GM23338 (cell line): ENCODE measurements around the gene ATXN2. TPM values are rescaled to one million over a fixed set of nuclear protein-coding genes. Genes with fewer than 3 reads are reported as not detected.

Source experiments
- ATAC-seq: fragments of 200-7000 bp; cut with Tn5 transposase; 3 replicates; pipeline ENCODE4 v1.9.1; 2020
- DNase-seq: peaks from one replicate; pipeline ENCODE4 v3.0.0-alpha.2; 2015; ENCODE audit warnings: low spot score
- H2AFZ ChIP-seq: fragments of 200-600 bp; sonication (generic); 2 replicates; pipeline ENCODE4 v1.8.0; 2016; ENCODE audit warnings: antibody characterized with exemption, mild to moderate bottlenecking, moderate library complexity
- H3F3A ChIP-seq: fragments of 200-600 bp; sonication (generic); replicated peaks from 2 replicates; pipeline ENCODE4 v1.8.0; 2017; ENCODE audit warnings: antibody characterized with exemption, mixed run types, low read depth
- H3K27ac ChIP-seq: fragments of 200-600 bp; sonication (generic); 2 replicates; pipeline ENCODE4 v1.6.1; 2016; ENCODE audit warnings: low read depth
- H3K27me3 ChIP-seq: fragments of 200-600 bp; sonication (generic); 2 replicates; pipeline ENCODE4 v1.8.0; 2016; ENCODE audit warnings: mild to moderate bottlenecking, mixed run types, moderate library complexity; ENCODE audit not compliant: insufficient read depth
- H3K36me3 ChIP-seq: fragments of 200-600 bp; sonication (generic); 2 replicates; pipeline ENCODE4 v1.8.0; 2016; ENCODE audit warnings: mild to moderate bottlenecking; ENCODE audit not compliant: insufficient read depth
- H3K4me1 ChIP-seq: fragments of 200-600 bp; sonication (generic); 2 replicates; pipeline ENCODE4 v1.8.0; 2016; ENCODE audit warnings: mild to moderate bottlenecking, moderate library complexity; ENCODE audit not compliant: insufficient read depth
- H3K4me2 ChIP-seq: fragments of 200-600 bp; sonication (generic); 2 replicates; pipeline ENCODE4 v1.7.1; 2017; ENCODE audit warnings: mixed run types
- H3K4me3 ChIP-seq: fragments of 200-600 bp; sonication (generic); 2 replicates; pipeline ENCODE4 v1.6.1; 2016; ENCODE audit warnings: mixed run types
- H3K79me2 ChIP-seq: fragments of 200-600 bp; sonication (generic); replicated peaks from 2 replicates; pipeline ENCODE4 v1.8.0; 2017; ENCODE audit warnings: mild to moderate bottlenecking; ENCODE audit not compliant: insufficient read depth
- H3K9me2 ChIP-seq: fragments of 200-600 bp; sonication (generic); 2 replicates; pipeline ENCODE4 v1.8.0; 2017; ENCODE audit not compliant: insufficient read depth
- H4K20me1 ChIP-seq: fragments of 200-600 bp; sonication (generic); replicated peaks from 2 replicates; pipeline ENCODE4 v1.8.0; 2017; ENCODE audit warnings: mild to moderate bottlenecking; ENCODE audit not compliant: insufficient read depth
- H3K27ac Mint-ChIP-seq: 2 replicates; pipeline ENCODE4 v1.8.0; 2020; ENCODE audit warnings: inconsistent platforms, mild to moderate bottlenecking, moderate library complexity, mixed read lengths
- H3K27me3 Mint-ChIP-seq: 3 replicates; pipeline ENCODE4 v1.8.0; 2022; ENCODE audit warnings: low read depth, mild to moderate bottlenecking, moderate library complexity, mixed read lengths, inconsistent platforms; ENCODE audit not compliant: insufficient read depth, poor library complexity
- H3K36me3 Mint-ChIP-seq: 3 replicates; pipeline ENCODE4 v1.8.0; 2021; ENCODE audit warnings: low read depth, mild to moderate bottlenecking, inconsistent platforms, moderate library complexity, mixed read lengths
- H3K4me1 Mint-ChIP-seq: 3 replicates; pipeline ENCODE4 v1.8.0; 2020; ENCODE audit warnings: mild to moderate bottlenecking, inconsistent platforms, mixed read lengths
- H3K4me3 Mint-ChIP-seq: 3 replicates; pipeline ENCODE4 v1.8.0; 2021; ENCODE audit warnings: moderate library complexity, mild to moderate bottlenecking, inconsistent platforms, mixed read lengths
- H3K9me3 Mint-ChIP-seq: 3 replicates; pipeline ENCODE4 v1.8.0; 2020; ENCODE audit warnings: moderate library complexity, mild to moderate bottlenecking, inconsistent platforms, mixed read lengths
- CREB1 ChIP-seq: fragments of 250-450 bp; sonication (Bioruptor Pico); IDR thresholded peaks from 2 replicates; pipeline ENCODE4 v1.5.0; 2020; ENCODE audit warnings: low read depth, mild to moderate bottlenecking, moderate library complexity
- ETS1 ChIP-seq: IDR thresholded peaks from 2 replicates; pipeline ENCODE4 v1.6.1; 2016; ENCODE audit warnings: antibody characterized with exemption
- EZH2 ChIP-seq: fragments of 200-600 bp; sonication (generic); IDR thresholded peaks from one replicate; pipeline ENCODE4 v1.8.0; 2017; ENCODE audit warnings: antibody characterized with exemption, mild to moderate bottlenecking, low read depth; ENCODE audit not compliant: unreplicated experiment
- EZH2phosphoT487 ChIP-seq: fragments of 200-600 bp; sonication (generic); IDR thresholded peaks from one replicate; pipeline ENCODE4 v1.8.1; 2018; ENCODE audit warnings: antibody characterized with exemption; ENCODE audit not compliant: unreplicated experiment
- JUNB ChIP-seq: IDR thresholded peaks from one replicate; pipeline ENCODE4 v1.6.1; 2016; ENCODE audit warnings: antibody characterized with exemption; ENCODE audit not compliant: unreplicated experiment
- NANOG ChIP-seq: IDR thresholded peaks from 2 replicates; pipeline ENCODE4 v1.6.1; 2016; ENCODE audit warnings: antibody characterized with exemption, borderline replicate concordance
- POLR2AphosphoS5 ChIP-seq: IDR thresholded peaks from 2 replicates; pipeline ENCODE4 v1.6.1; 2016; ENCODE audit warnings: antibody characterized with exemption, low read depth
- STAT1 ChIP-seq: IDR thresholded peaks from one replicate; pipeline ENCODE4 v1.6.1; 2016; ENCODE audit warnings: antibody characterized with exemption; ENCODE audit not compliant: unreplicated experiment
- ZNF114 ChIP-seq: fragments of 250-450 bp; sonication (Bioruptor Pico); IDR thresholded peaks from 2 replicates; pipeline ENCODE4 v1.5.0; 2020; ENCODE audit warnings: mild to moderate bottlenecking, moderate library complexity
- ZNF331 ChIP-seq: fragments of 250-450 bp; sonication (Bioruptor Pico); IDR thresholded peaks from 2 replicates; pipeline ENCODE4 v1.5.0; 2020; ENCODE audit warnings: low read depth, mild to moderate bottlenecking, moderate library complexity
- polyA plus RNA-seq: library from polyadenylated mRNA; unstranded; fragments of >200 nt; fragmentation: Nextera tagmentation; extraction: Ambion mirVana; gene quantifications from 2 replicates; pipeline ENCODE4 v1.2.1, GENCODE V29; 2016
- total RNA-seq: library from RNA; depleted of rRNA; stranded (reverse); fragments of >200 nt; shearing (Covaris generic); gene quantifications from 2 replicates; pipeline ENCODE4 v1.2.3, GENCODE V29; 2014
- TF ChIP-seq, protein P1 (sequence below), 2 experiments: fragments of 200-600 bp in 1 of 2; sonication (generic) in 1 of 2; conservative IDR thresholded peaks; 2 replicates each; pipeline versions ENCODE4 v1.5.1 to v1.6.1; 2016 to 2017; ENCODE audit warnings: antibody characterized with exemption in 2 of 2, low read depth in 2 of 2, mild to moderate bottlenecking in 2 of 2, moderate library complexity in 1 of 2
- TF ChIP-seq, protein P2 (sequence below): IDR thresholded peaks from one replicate; pipeline ENCODE4 v1.6.1; 2018; ENCODE audit warnings: antibody characterized with exemption; ENCODE audit not compliant: unreplicated experiment
- TF ChIP-seq, protein P3 (sequence below): fragments of 250-450 bp; sonication (Bioruptor Pico); IDR thresholded peaks from 2 replicates; pipeline ENCODE4 v1.5.0; 2020; ENCODE audit warnings: mild to moderate bottlenecking, moderate library complexity

The ATXN2 gene
- total and polyA plus RNA-seq, 2 experiments from 2014 or later = 44.8 to 59.5 TPM

DNA sequence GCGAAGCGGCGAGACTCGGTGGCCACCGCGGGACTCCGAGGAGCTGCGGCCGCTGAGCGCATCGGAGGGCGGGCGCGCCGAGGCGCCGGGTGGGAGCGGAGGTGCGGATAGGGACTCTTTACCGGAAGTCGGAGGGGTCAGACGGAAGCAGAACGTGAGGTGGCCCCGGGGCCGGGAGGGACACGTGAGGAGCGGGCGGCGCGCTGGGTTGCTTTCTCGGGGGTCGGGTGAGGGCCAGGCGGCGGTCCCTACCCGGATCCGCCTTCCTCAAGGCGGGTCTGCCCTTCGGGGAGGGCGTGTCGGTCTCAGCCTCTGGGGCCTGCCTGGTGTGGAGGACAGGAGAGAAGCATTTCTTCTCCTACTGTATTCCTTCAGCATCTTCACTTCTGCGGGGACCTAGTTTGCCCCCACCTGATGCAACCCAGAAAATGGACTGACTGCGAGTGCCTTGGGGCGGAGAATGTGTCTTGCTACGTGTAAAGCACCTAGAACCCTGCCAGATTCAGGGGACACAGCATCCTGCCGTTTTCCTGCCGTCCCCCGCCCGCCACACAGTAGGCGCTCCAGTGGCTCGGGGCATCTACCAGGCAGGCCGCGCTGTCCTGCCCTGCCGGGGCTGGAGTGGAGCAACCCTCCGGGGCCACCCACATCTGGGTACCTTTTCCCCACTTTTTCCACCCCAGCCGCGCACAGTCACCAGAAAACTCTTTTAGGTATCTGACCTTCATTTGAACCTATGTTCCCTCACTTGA, 514 bp upstream of the ATXN2 start:
- peaks cover 16% of the 10 kb centered on the region for H3K27me3 Mint-ChIP-seq
- H3K79me2 ChIP-seq = peaks cover 45% of the 10 kb centered on the region
- H3K36me3 Mint-ChIP-seq = peaks cover 13% of the 10 kb centered on the region; the same call in 2 of the 3 replicates

More for the DNA sequence above, 514 bp upstream of the ATXN2 start:
- H3K4me3 Mint-ChIP-seq = peak overlapping the region; percentile 80
- peak overlapping the region; percentile 85 for H3K4me2 ChIP-seq
- no peaks in the 10 kb centered on the region for H3K36me3 ChIP-seq
- peaks cover 25% of the 10 kb centered on the region for H3K4me1 Mint-ChIP-seq
- TF ChIP-seq EZH2phosphoT487 = no peak
- TF ChIP-seq EZH2 = no peak
- TF ChIP-seq ETS1 = peak; percentile 20; the same call in 1 of the 2 replicates
- TF ChIP-seq POLR2AphosphoS5 = peak; percentile 93
- TF ChIP-seq STAT1 = no peak
- no peak for TF ChIP-seq NANOG
- TF ChIP-seq ZNF331 (CRISPR knock-in tag) = no peak
- TF ChIP-seq, protein P1, sequence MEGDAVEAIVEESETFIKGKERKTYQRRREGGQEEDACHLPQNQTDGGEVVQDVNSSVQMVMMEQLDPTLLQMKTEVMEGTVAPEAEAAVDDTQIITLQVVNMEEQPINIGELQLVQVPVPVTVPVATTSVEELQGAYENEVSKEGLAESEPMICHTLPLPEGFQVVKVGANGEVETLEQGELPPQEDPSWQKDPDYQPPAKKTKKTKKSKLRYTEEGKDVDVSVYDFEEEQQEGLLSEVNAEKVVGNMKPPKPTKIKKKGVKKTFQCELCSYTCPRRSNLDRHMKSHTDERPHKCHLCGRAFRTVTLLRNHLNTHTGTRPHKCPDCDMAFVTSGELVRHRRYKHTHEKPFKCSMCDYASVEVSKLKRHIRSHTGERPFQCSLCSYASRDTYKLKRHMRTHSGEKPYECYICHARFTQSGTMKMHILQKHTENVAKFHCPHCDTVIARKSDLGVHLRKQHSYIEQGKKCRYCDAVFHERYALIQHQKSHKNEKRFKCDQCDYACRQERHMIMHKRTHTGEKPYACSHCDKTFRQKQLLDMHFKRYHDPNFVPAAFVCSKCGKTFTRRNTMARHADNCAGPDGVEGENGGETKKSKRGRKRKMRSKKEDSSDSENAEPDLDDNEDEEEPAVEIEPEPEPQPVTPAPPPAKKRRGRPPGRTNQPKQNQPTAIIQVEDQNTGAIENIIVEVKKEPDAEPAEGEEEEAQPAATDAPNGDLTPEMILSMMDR (conservative IDR thresholded peaks at IDR 0.05; ENCODE audit: low read depth in 2 of 2) = peak in 1 of 2 experiments; percentile 13; a peak in 1 of 4 replicates
- no peak for TF ChIP-seq ZNF114
- TF ChIP-seq, protein P2, sequence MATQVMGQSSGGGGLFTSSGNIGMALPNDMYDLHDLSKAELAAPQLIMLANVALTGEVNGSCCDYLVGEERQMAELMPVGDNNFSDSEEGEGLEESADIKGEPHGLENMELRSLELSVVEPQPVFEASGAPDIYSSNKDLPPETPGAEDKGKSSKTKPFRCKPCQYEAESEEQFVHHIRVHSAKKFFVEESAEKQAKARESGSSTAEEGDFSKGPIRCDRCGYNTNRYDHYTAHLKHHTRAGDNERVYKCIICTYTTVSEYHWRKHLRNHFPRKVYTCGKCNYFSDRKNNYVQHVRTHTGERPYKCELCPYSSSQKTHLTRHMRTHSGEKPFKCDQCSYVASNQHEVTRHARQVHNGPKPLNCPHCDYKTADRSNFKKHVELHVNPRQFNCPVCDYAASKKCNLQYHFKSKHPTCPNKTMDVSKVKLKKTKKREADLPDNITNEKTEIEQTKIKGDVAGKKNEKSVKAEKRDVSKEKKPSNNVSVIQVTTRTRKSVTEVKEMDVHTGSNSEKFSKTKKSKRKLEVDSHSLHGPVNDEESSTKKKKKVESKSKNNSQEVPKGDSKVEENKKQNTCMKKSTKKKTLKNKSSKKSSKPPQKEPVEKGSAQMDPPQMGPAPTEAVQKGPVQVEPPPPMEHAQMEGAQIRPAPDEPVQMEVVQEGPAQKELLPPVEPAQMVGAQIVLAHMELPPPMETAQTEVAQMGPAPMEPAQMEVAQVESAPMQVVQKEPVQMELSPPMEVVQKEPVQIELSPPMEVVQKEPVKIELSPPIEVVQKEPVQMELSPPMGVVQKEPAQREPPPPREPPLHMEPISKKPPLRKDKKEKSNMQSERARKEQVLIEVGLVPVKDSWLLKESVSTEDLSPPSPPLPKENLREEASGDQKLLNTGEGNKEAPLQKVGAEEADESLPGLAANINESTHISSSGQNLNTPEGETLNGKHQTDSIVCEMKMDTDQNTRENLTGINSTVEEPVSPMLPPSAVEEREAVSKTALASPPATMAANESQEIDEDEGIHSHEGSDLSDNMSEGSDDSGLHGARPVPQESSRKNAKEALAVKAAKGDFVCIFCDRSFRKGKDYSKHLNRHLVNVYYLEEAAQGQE = no peak
- TF ChIP-seq JUNB = no peak
- TF ChIP-seq, protein P3, sequence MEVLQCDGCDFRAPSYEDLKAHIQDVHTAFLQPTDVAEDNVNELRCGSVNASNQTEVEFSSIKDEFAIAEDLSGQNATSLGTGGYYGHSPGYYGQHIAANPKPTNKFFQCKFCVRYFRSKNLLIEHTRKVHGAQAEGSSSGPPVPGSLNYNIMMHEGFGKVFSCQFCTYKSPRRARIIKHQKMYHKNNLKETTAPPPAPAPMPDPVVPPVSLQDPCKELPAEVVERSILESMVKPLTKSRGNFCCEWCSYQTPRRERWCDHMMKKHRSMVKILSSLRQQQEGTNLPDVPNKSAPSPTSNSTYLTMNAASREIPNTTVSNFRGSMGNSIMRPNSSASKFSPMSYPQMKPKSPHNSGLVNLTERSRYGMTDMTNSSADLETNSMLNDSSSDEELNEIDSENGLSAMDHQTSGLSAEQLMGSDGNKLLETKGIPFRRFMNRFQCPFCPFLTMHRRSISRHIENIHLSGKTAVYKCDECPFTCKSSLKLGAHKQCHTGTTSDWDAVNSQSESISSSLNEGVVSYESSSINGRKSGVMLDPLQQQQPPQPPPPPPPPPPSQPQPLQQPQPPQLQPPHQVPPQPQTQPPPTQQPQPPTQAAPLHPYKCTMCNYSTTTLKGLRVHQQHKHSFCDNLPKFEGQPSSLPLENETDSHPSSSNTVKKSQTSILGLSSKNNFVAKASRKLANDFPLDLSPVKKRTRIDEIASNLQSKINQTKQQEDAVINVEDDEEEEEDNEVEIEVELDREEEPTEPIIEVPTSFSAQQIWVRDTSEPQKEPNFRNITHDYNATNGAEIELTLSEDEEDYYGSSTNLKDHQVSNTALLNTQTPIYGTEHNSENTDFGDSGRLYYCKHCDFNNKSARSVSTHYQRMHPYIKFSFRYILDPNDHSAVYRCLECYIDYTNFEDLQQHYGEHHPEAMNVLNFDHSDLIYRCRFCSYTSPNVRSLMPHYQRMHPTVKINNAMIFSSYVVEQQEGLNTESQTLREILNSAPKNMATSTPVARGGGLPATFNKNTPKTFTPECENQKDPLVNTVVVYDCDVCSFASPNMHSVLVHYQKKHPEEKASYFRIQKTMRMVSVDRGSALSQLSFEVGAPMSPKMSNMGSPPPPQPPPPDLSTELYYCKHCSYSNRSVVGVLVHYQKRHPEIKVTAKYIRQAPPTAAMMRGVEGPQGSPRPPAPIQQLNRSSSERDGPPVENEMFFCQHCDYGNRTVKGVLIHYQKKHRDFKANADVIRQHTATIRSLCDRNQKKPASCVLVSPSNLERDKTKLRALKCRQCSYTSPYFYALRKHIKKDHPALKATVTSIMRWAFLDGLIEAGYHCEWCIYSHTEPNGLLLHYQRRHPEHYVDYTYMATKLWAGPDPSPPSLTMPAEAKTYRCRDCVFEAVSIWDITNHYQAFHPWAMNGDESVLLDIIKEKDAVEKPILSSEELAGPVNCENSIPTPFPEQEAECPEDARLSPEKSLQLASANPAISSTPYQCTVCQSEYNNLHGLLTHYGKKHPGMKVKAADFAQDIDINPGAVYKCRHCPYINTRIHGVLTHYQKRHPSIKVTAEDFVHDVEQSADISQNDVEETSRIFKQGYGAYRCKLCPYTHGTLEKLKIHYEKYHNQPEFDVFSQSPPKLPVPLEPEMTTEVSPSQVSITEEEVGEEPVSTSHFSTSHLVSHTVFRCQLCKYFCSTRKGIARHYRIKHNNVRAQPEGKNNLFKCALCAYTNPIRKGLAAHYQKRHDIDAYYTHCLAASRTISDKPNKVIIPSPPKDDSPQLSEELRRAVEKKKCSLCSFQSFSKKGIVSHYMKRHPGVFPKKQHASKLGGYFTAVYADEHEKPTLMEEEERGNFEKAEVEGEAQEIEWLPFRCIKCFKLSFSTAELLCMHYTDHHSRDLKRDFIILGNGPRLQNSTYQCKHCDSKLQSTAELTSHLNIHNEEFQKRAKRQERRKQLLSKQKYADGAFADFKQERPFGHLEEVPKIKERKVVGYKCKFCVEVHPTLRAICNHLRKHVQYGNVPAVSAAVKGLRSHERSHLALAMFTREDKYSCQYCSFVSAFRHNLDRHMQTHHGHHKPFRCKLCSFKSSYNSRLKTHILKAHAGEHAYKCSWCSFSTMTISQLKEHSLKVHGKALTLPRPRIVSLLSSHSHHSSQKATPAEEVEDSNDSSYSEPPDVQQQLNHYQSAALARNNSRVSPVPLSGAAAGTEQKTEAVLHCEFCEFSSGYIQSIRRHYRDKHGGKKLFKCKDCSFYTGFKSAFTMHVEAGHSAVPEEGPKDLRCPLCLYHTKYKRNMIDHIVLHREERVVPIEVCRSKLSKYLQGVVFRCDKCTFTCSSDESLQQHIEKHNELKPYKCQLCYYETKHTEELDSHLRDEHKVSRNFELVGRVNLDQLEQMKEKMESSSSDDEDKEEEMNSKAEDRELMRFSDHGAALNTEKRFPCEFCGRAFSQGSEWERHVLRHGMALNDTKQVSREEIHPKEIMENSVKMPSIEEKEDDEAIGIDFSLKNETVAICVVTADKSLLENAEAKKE (CRISPR knock-in tag) = no peak
- no peak; the same call in 1 of the 2 replicates for TF ChIP-seq CREB1
- no peaks in the 10 kb centered on the region for H3K9me2 ChIP-seq
- H3K27me3 ChIP-seq = no peaks in the 10 kb centered on the region
- H3K27ac Mint-ChIP-seq = peak overlapping the region; percentile 79
- ATAC-seq = peak; percentile 82
- H3K4me1 ChIP-seq = peaks cover 28% of the 10 kb centered on the region
- peaks cover 19% of the 10 kb centered on the region for H4K20me1 ChIP-seq
- H3K9me3 Mint-ChIP-seq = peaks cover 6% of the 10 kb centered on the region; the same call in 1 of the 3 replicates
- peak overlapping the region; percentile 54 for H2AFZ ChIP-seq
- peak overlapping the region; percentile 84 for H3K4me3 ChIP-seq
- DNase-seq = peak; percentile 97
- H3K27ac ChIP-seq = peak overlapping the region; percentile 95
- peaks cover 11% of the 10 kb centered on the region; the same call in 1 of the 2 replicates for H3F3A ChIP-seq
